ENCODE results near the gene LIPH.

DNA sequence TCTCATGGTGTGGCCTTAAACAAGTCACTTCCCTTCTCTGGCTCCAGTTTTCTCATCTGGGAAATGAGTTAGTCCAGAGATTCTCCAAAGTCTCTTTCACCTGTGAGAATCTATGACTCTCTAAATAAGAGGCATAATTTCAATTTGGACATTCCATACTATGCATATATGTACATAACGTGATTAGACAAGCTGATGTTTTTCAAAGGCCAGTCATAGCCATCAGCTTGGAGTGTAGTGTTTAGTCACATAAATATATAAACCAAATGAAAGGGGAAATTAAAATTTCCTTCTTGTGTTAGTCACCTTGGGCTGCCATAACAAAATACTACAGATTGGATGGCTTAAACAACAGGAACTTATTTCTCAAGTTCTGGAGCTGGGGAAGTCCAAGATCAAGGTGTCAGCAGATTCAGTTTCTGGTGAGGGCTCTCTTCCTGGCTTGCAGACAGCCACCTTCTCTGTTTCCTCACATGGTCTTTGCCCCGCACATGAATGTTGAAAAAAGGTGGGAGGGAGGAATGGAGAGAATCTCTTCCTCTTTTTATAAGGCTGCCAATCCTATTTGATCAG is 72.9 kb downstream of the LIPH start:
- TF ChIP-seq, protein P1, sequence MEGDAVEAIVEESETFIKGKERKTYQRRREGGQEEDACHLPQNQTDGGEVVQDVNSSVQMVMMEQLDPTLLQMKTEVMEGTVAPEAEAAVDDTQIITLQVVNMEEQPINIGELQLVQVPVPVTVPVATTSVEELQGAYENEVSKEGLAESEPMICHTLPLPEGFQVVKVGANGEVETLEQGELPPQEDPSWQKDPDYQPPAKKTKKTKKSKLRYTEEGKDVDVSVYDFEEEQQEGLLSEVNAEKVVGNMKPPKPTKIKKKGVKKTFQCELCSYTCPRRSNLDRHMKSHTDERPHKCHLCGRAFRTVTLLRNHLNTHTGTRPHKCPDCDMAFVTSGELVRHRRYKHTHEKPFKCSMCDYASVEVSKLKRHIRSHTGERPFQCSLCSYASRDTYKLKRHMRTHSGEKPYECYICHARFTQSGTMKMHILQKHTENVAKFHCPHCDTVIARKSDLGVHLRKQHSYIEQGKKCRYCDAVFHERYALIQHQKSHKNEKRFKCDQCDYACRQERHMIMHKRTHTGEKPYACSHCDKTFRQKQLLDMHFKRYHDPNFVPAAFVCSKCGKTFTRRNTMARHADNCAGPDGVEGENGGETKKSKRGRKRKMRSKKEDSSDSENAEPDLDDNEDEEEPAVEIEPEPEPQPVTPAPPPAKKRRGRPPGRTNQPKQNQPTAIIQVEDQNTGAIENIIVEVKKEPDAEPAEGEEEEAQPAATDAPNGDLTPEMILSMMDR (IDR thresholded peaks at IDR 0.05; ENCODE audit: poor library complexity, severe bottlenecking) = no peak
- TF ChIP-seq EZH2 (IDR thresholded peaks at IDR 0.05; ENCODE audit: borderline replicate concordance, insufficient read depth, low read length, poor library complexity, severe bottlenecking) (no peak), TAF1 (IDR thresholded peaks at IDR 0.05; ENCODE audit: low read depth) (no peak), POLR2AphosphoS5 (IDR thresholded peaks at IDR 0.05) (no peak), EP300 (conservative IDR thresholded peaks at IDR 0.05; ENCODE audit: poor library complexity, severe bottlenecking) (no peak), MXI1 (conservative IDR thresholded peaks at IDR 0.05; ENCODE audit: poor library complexity, severe bottlenecking) (no peak)

Measured in neural cell (in vitro differentiated cells).